Neural progenitor cell (in vitro differentiated cells): ENCODE results near the gene ARF6.

Experiments
- EZH2 ChIP-seq: fragments of 200-600 bp; sonication (generic); IDR thresholded peaks from 2 replicates; pipeline ENCODE4 v1.6.1; 2017; ENCODE audit warnings: antibody characterized with exemption, mild to moderate bottlenecking, moderate library complexity
- EZH2phosphoT487 ChIP-seq: fragments of 200-600 bp; sonication (generic); IDR thresholded peaks from 2 replicates; pipeline ENCODE4 v1.6.1; 2017; ENCODE audit warnings: antibody characterized with exemption
- TF ChIP-seq, protein P1 (sequence below): fragments of 200-600 bp; sonication (generic); IDR thresholded peaks from 2 replicates; pipeline ENCODE4 v1.5.1; 2017; ENCODE audit warnings: antibody characterized with exemption, mild to moderate bottlenecking

DNA sequence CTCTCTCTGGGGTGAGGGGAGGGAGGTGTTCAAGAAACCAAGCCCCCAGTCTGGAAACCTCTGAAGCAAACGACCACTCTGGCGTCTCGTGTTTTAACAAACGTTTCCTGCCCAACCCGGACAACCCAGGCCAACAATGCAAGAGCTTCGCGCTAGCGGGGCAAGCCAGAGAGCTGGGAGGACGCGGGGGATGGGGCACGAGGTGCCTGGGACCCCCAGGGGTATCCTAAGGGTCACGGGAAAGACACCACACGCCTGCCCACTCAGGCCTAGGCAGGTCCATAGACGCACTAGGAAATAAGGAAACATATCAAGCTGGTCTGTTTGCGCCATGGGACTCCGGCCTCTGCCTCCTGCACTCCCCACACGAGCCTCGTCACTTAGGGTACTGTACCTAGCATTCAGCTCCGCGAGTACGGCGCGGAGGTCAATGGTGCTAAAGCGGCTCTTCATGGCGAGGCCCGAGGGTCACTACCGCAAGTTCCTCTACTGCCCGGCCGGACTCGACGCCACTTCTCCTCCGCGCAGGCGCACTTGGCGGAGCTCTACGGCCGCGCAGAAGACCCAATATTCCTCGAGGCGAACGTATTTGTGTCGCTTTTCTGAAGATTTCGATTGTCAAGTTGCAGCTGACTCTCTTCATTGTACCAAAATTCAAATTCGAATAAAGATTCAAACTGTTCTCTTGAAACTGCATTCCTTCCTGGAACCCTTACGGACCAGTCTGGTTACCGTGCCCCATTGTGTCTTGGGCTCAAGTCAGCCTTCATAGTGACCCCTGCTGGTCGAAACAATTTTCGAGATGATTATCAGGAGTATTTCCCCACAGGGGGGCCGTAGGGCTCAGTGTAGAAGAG, 40.4 kb upstream of the ARF6 start, which contains the start of gene NEMF:
- TF ChIP-seq, protein P1, sequence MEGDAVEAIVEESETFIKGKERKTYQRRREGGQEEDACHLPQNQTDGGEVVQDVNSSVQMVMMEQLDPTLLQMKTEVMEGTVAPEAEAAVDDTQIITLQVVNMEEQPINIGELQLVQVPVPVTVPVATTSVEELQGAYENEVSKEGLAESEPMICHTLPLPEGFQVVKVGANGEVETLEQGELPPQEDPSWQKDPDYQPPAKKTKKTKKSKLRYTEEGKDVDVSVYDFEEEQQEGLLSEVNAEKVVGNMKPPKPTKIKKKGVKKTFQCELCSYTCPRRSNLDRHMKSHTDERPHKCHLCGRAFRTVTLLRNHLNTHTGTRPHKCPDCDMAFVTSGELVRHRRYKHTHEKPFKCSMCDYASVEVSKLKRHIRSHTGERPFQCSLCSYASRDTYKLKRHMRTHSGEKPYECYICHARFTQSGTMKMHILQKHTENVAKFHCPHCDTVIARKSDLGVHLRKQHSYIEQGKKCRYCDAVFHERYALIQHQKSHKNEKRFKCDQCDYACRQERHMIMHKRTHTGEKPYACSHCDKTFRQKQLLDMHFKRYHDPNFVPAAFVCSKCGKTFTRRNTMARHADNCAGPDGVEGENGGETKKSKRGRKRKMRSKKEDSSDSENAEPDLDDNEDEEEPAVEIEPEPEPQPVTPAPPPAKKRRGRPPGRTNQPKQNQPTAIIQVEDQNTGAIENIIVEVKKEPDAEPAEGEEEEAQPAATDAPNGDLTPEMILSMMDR: peak; percentile 88
- TF ChIP-seq EZH2 (peak; percentile 25), EZH2phosphoT487 (no peak)
